Measurements from ENCODE around the gene ANO7. TPM values are rescaled to one million over a fixed set of nuclear protein-coding genes. Genes with fewer than 3 reads are reported as not detected.

Gene ANO7
- polyA plus RNA-seq, 1 donor from 2014 or later, result not detected

- no peaks in the 10 kb centered on the region for H4K20me1 ChIP-seq (ENCODE audit: insufficient read depth)
- no peaks in the 10 kb centered on the region for H3K36me3 ChIP-seq (ENCODE audit: insufficient read depth, low read length)
- no peak overlapping the region for H2AFZ ChIP-seq (ENCODE audit: low read depth, low read length)
- no peak overlapping the region for H3K27ac ChIP-seq (ENCODE audit: low read length)
- H3K4me2 ChIP-seq (ENCODE audit: low read length), result no peak overlapping the region
- H3K9me3 ChIP-seq (ENCODE audit: low read length), result no peaks in the 10 kb centered on the region
- no peaks in the 10 kb centered on the region for H3K79me2 ChIP-seq (replicated peaks; ENCODE audit: insufficient read depth, low read length)
- H3K4me3 ChIP-seq (ENCODE audit: low read length), result no peak overlapping the region
- H3K9me2 ChIP-seq (ENCODE audit: insufficient read depth, low read length), result no peaks in the 10 kb centered on the region
- no peak overlapping the region for H3K9ac ChIP-seq (ENCODE audit: low read length)
- H3K27me3 ChIP-seq (ENCODE audit: insufficient read depth, low read depth, low read length), result no peaks in the 10 kb centered on the region
- H3F3A ChIP-seq (ENCODE audit: insufficient read depth, low read length, poor library complexity, severe bottlenecking), result no peaks in the 10 kb centered on the region
- TF ChIP-seq TAF1 (IDR thresholded peaks at IDR 0.05; ENCODE audit: low read depth) (no peak), POLR2AphosphoS5 (IDR thresholded peaks at IDR 0.05) (no peak), REST (IDR thresholded peaks at IDR 0.05; ENCODE audit: borderline replicate concordance) (no peak), MXI1 (conservative IDR thresholded peaks at IDR 0.05; ENCODE audit: poor library complexity, severe bottlenecking) (no peak), SMC3 (conservative IDR thresholded peaks at IDR 0.05; ENCODE audit: poor library complexity) (no peak), CTCF (IDR thresholded peaks at IDR 0.05; ENCODE audit: poor library complexity, severe bottlenecking) (no peak), EZH2 (IDR thresholded peaks at IDR 0.05; ENCODE audit: borderline replicate concordance, insufficient read depth, low read length, poor library complexity, severe bottlenecking) (no peak), RAD21 (conservative IDR thresholded peaks at IDR 0.05) (no peak)
Measured at GRCh38 chr2:241240320-241241004, 52.0 kb downstream of the ANO7 start.

- no peak overlapping the region for H3K4me2 ChIP-seq (ENCODE audit: low read length)
- no peaks in the 10 kb centered on the region for H3K27me3 ChIP-seq (ENCODE audit: insufficient read depth, low read depth, low read length)
- H3K9me2 ChIP-seq (ENCODE audit: insufficient read depth, low read length), result no peaks in the 10 kb centered on the region
- H3K9ac ChIP-seq (ENCODE audit: low read length), result no peak overlapping the region
- H3K36me3 ChIP-seq (ENCODE audit: insufficient read depth, low read length), result no peaks in the 10 kb centered on the region
- no peaks in the 10 kb centered on the region for H3K79me2 ChIP-seq (replicated peaks; ENCODE audit: insufficient read depth, low read length)
- H4K20me1 ChIP-seq (ENCODE audit: insufficient read depth), result no peaks in the 10 kb centered on the region
- H3K9me3 ChIP-seq (ENCODE audit: low read length), result no peaks in the 10 kb centered on the region
- H3K4me3 ChIP-seq (ENCODE audit: low read length), result no peak overlapping the region
- no peak overlapping the region for H2AFZ ChIP-seq (ENCODE audit: low read depth, low read length)
- H3K27ac ChIP-seq (ENCODE audit: low read length), result no peak overlapping the region
- H3F3A ChIP-seq (ENCODE audit: insufficient read depth, low read length, poor library complexity, severe bottlenecking), result no peaks in the 10 kb centered on the region
- TF ChIP-seq MXI1 (conservative IDR thresholded peaks at IDR 0.05; ENCODE audit: poor library complexity, severe bottlenecking) (no peak), TAF1 (IDR thresholded peaks at IDR 0.05; ENCODE audit: low read depth) (no peak), SMC3 (conservative IDR thresholded peaks at IDR 0.05; ENCODE audit: poor library complexity) (no peak), POLR2AphosphoS5 (IDR thresholded peaks at IDR 0.05) (no peak), EP300 (conservative IDR thresholded peaks at IDR 0.05; ENCODE audit: poor library complexity, severe bottlenecking) (no peak), RAD21 (conservative IDR thresholded peaks at IDR 0.05) (no peak), EZH2 (IDR thresholded peaks at IDR 0.05; ENCODE audit: borderline replicate concordance, insufficient read depth, low read length, poor library complexity, severe bottlenecking) (no peak), CTCF (IDR thresholded peaks at IDR 0.05; ENCODE audit: poor library complexity, severe bottlenecking) (no peak), REST (IDR thresholded peaks at IDR 0.05; ENCODE audit: borderline replicate concordance) (no peak)
Measured at GRCh38 chr2:241241669-241242068, 53.2 kb downstream of the ANO7 start.

Measured in neural cell (in vitro differentiated cells).